Peyer's patch (tissue), 4 donors: ENCODE results near the gene HFM1.

Source experiments
- CTCF ChIP-seq, 6 experiments: fragments of 450-650 bp in 4 of 6; fragments of 200-600 bp in 2 of 6; sonication (generic) in 1 of 6; IDR thresholded peaks; one replicate each; pipeline ENCODE4 v1.5.1; 2017 to 2019; ENCODE audit warnings: antibody characterized with exemption in 6 of 6, mild to moderate bottlenecking in 3 of 6, moderate library complexity in 1 of 6
- POLR2A ChIP-seq, 2 donors: fragments of 450-650 bp; IDR thresholded peaks; one replicate each; pipeline ENCODE4 v1.5.1; 2017; ENCODE audit warnings: antibody characterized with exemption in 2 of 2, mild to moderate bottlenecking in 2 of 2, moderate library complexity in 2 of 2

- TF ChIP-seq CTCF (IDR thresholded peaks at IDR 0.05) (no peak), POLR2A (IDR thresholded peaks at IDR 0.05) (no peak)
Measured at GRCh38 chr1:91245435-91245834, 159.2 kb downstream of the HFM1 start.
